CD8-positive, alpha-beta memory T cell (primary cell): ENCODE data around the gene IMPA2. TPM values are rescaled to one million over a fixed set of nuclear protein-coding genes. Genes with fewer than 3 reads are reported as not detected.
"Not testable (repeated sequence)": the region's sequence is repeated elsewhere in the genome, so short reads cannot be mapped to it uniquely, and the experiment has no call there.

ENCODE experiments used
- CTCF ChIA-PET: fragments of 350-600 bp; sonication (Branson Sonifier 250); formaldehyde crosslinking; loops from one replicate; lab custom pipeline; 2021; ENCODE audit warnings: antibody characterized with exemption; lab: Charles Lee
- POLR2A ChIA-PET: fragments of 350-600 bp; sonication (Branson Sonifier 250); formaldehyde crosslinking; loops from one replicate; lab custom pipeline; 2021; ENCODE audit warnings: antibody characterized with exemption; lab: Charles Lee
- DNase-seq, 5 donors: peaks; one replicate each; pipeline versions ENCODE4 v3.0.0 to v3.0.0-alpha.2; 2020 to 2022; ENCODE audit warnings: mixed read lengths in 1 of 5
- H3K27ac ChIP-seq: one replicate; pipeline ENCODE4 v1.7.0; 2013; ENCODE audit warnings: low read depth, mild to moderate bottlenecking, low read length, moderate library complexity
- H3K27me3 ChIP-seq: 2 replicates; pipeline ENCODE4 v1.7.0; 2013; ENCODE audit warnings: low read length, mild to moderate bottlenecking; ENCODE audit not compliant: insufficient read depth, poor library complexity, severe bottlenecking
- H3K36me3 ChIP-seq: 2 replicates; pipeline ENCODE4 v1.7.0; 2013; ENCODE audit warnings: mild to moderate bottlenecking, low read length, moderate library complexity; ENCODE audit not compliant: insufficient read depth
- H3K4me1 ChIP-seq: 2 replicates; pipeline ENCODE4 v1.7.0; 2013; ENCODE audit warnings: mild to moderate bottlenecking, low read length, moderate library complexity; ENCODE audit not compliant: insufficient read depth
- H3K4me3 ChIP-seq: 2 replicates; pipeline ENCODE4 v1.7.0; 2013; ENCODE audit warnings: mild to moderate bottlenecking, low read length
- H3K9me3 ChIP-seq: 2 replicates; pipeline ENCODE4 v1.7.0; 2013; ENCODE audit warnings: mild to moderate bottlenecking, low read length
- H3K27ac Mint-ChIP-seq, 8 donors: one replicate each; pipeline ENCODE4 v1.8.0; 2020 to 2021; ENCODE audit warnings: mixed read lengths in 8 of 8, mild to moderate bottlenecking in 6 of 8, inconsistent platforms in 3 of 8, moderate library complexity in 3 of 8
- H3K27me3 Mint-ChIP-seq, 2 donors: one replicate each; pipeline ENCODE4 v1.8.0; 2020 to 2021; ENCODE audit warnings: mixed read lengths in 2 of 2, mild to moderate bottlenecking in 1 of 2, moderate library complexity in 1 of 2
- H3K36me3 Mint-ChIP-seq, 3 donors: one replicate each; pipeline ENCODE4 v1.8.0; 2020 to 2021; ENCODE audit warnings: mixed read lengths in 3 of 3, inconsistent platforms in 1 of 3, mild to moderate bottlenecking in 1 of 3
- H3K4me1 Mint-ChIP-seq, 3 donors: one replicate each; pipeline ENCODE4 v1.8.0; 2020 to 2021; ENCODE audit warnings: mixed read lengths in 3 of 3, inconsistent platforms in 1 of 3, mild to moderate bottlenecking in 1 of 3
- H3K4me3 Mint-ChIP-seq, 7 donors: one replicate each; pipeline ENCODE4 v1.8.0; 2020 to 2021; ENCODE audit warnings: mixed read lengths in 7 of 7, mild to moderate bottlenecking in 6 of 7, moderate library complexity in 4 of 7, inconsistent platforms in 2 of 7
- H3K9me3 Mint-ChIP-seq, 5 donors: one replicate each; pipeline ENCODE4 v1.8.0; 2020 to 2022; ENCODE audit warnings: mixed read lengths in 5 of 5, mild to moderate bottlenecking in 3 of 5, moderate library complexity in 2 of 5, inconsistent platforms in 1 of 5
- polyA plus RNA-seq: library from polyadenylated mRNA; unstranded; fragments of 300-500 nt; fragmentation: Illumina TruSeq; gene quantifications from one replicate; pipeline ENCODE4 v1.2.3, GENCODE V29; 2021
- total RNA-seq, 2 experiments: library from RNA; stranded (reverse); gene quantifications; one replicate each; pipeline ENCODE4 v1.2.3, GENCODE V29; 2021

Gene IMPA2
- total and polyA plus RNA-seq, 3 experiments from 2014 or later, result 6.2 to 14.0 (median 13.3) TPM

- Histone ChIP-seq H3K27ac (no peak overlapping the region), H3K9me3 (no peaks in the 10 kb centered on the region), H3K36me3 (no peaks in the 10 kb centered on the region), H3K4me1 (no peaks in the 10 kb centered on the region), H3K27me3 (peaks cover 3% of the 10 kb centered on the region), H3K4me3 (no peak overlapping the region)
- POLR2A ChIA-PET, result no interaction called here
- Mint-ChIP-seq H3K9me3 (no peaks in the 10 kb centered on the region), H3K4me3 (no peak overlapping the region), H3K4me1 (peaks cover 0 to 8% (median 0%) of the 10 kb centered on the region in 3 donors), H3K36me3 (no peaks in the 10 kb centered on the region), H3K27ac (no peak overlapping the region), H3K27me3 (peaks cover 5 to 12% of the 10 kb centered on the region in 2 donors)
- DNase-seq, result no peak
- CTCF ChIA-PET, result interaction anchor here (9.0 kb wide), 1 partner anchor 96 kb away, joined by 64 read pairs; no protein-coding TSS in a partner anchor
These were observed 53.2 kb downstream of the IMPA2 start for GRCh38 chr18:12034241-12035100.

- Histone ChIP-seq H3K27me3 (peaks cover 3% of the 10 kb centered on the region), H3K36me3 (no peaks in the 10 kb centered on the region), H3K4me1 (no peaks in the 10 kb centered on the region), H3K27ac (no peak overlapping the region), H3K9me3 (no peaks in the 10 kb centered on the region), H3K4me3 (no peak overlapping the region)
- peaks cover 0 to 8% (median 0%) of the 10 kb centered on the region in 3 donors for H3K4me1 Mint-ChIP-seq
- H3K4me3 Mint-ChIP-seq, result no peak overlapping the region
- H3K9me3 Mint-ChIP-seq, result no peaks in the 10 kb centered on the region
- no peak overlapping the region for H3K27ac Mint-ChIP-seq
- H3K36me3 Mint-ChIP-seq, result no peaks in the 10 kb centered on the region
- DNase-seq, result no peak
- POLR2A ChIA-PET, result no interaction called here
- peaks cover 11 to 17% of the 10 kb centered on the region in 2 donors for H3K27me3 Mint-ChIP-seq
- CTCF ChIA-PET, result interaction anchor here (9.0 kb wide), 1 partner anchor 97 kb away, joined by 64 read pairs; no protein-coding TSS in a partner anchor
These were observed 54.2 kb downstream of the IMPA2 start for GRCh38 chr18:12035481-12035880.

GRCh38 chr18:12036201-12036751 lies 55.0 kb downstream of the IMPA2 start:
- peaks cover 0 to 8% (median 0%) of the 10 kb centered on the region in 3 donors for H3K4me1 Mint-ChIP-seq
- DNase-seq, result no peak
- peak overlapping the region in 1 of 8 donors; percentile 30 for H3K27ac Mint-ChIP-seq
- H3K9me3 Mint-ChIP-seq, result no peaks in the 10 kb centered on the region
- H3K9me3 ChIP-seq, result no peaks in the 10 kb centered on the region
- no peaks in the 10 kb centered on the region for H3K36me3 ChIP-seq
- no peaks in the 10 kb centered on the region for H3K4me1 ChIP-seq
- no peak overlapping the region for H3K4me3 Mint-ChIP-seq
- no peaks in the 10 kb centered on the region for H3K36me3 Mint-ChIP-seq
- CTCF ChIA-PET, result interaction anchor here (9.0 kb wide), 1 partner anchor 98 kb away, joined by 64 read pairs; no protein-coding TSS in a partner anchor
- H3K27me3 Mint-ChIP-seq, result peaks cover 11 to 17% of the 10 kb centered on the region in 2 donors
- peaks cover 3% of the 10 kb centered on the region for H3K27me3 ChIP-seq
- no peak overlapping the region for H3K27ac ChIP-seq
- POLR2A ChIA-PET, result no interaction called here
- H3K4me3 ChIP-seq, result no peak overlapping the region

GRCh38 chr18:12038082-12038638 lies 56.9 kb downstream of the IMPA2 start:
- Mint-ChIP-seq H3K4me3 (peak overlapping the region in 6 of 7 donors; percentile 39 to 66 (median 58)), H3K4me1 (peaks cover 0 to 8% (median 0%) of the 10 kb centered on the region in 3 donors), H3K9me3 (no peaks in the 10 kb centered on the region), H3K27me3 (peaks cover 16 to 18% of the 10 kb centered on the region in 2 donors), H3K27ac (no peak overlapping the region), H3K36me3 (no peaks in the 10 kb centered on the region)
- no peaks in the 10 kb centered on the region for H3K9me3 ChIP-seq
- POLR2A ChIA-PET, result no interaction called here
- H3K4me1 ChIP-seq, result no peaks in the 10 kb centered on the region
- no peaks in the 10 kb centered on the region for H3K36me3 ChIP-seq
- CTCF ChIA-PET, result interaction anchor here (0.6 to 9.0 kb wide), 11 partner anchors 9 to 383 kb away, joined by 3 to 64 read pairs (median 5); no protein-coding TSS in a partner anchor
- peak in 1 of 5 donors; percentile 8 for DNase-seq
- peaks cover 3% of the 10 kb centered on the region for H3K27me3 ChIP-seq
- H3K27ac ChIP-seq, result no peak overlapping the region
- H3K4me3 ChIP-seq, result no peak overlapping the region

GRCh38 chr18:12038639-12039539 lies 57.6 kb downstream of the IMPA2 start:
- CTCF ChIA-PET, result interaction anchor here (0.6 to 9.0 kb wide), 15 partner anchors 9 to 1188 kb away, joined by 3 to 64 read pairs (median 4); partner anchors contain the start of gene CHMP1B
- H3K36me3 ChIP-seq, result no peaks in the 10 kb centered on the region
- no peaks in the 10 kb centered on the region for H3K9me3 ChIP-seq
- POLR2A ChIA-PET, result no interaction called here
- H3K9me3 Mint-ChIP-seq, result no peaks in the 10 kb centered on the region
- peaks cover 0 to 8% (median 0%) of the 10 kb centered on the region in 3 donors for H3K4me1 Mint-ChIP-seq
- H3K4me3 ChIP-seq, result no peak overlapping the region
- no peak overlapping the region for H3K27ac Mint-ChIP-seq
- peak overlapping the region; percentile 54 to 91 (median 64) for H3K4me3 Mint-ChIP-seq
- H3K27me3 ChIP-seq, result peaks cover 3% of the 10 kb centered on the region
- H3K36me3 Mint-ChIP-seq, result no peaks in the 10 kb centered on the region
- peak; percentile 61 to 72 (median 64) for DNase-seq
- no peak overlapping the region for H3K27ac ChIP-seq
- no peaks in the 10 kb centered on the region for H3K4me1 ChIP-seq
- peaks cover 16 to 19% of the 10 kb centered on the region in 2 donors for H3K27me3 Mint-ChIP-seq

GRCh38 chr18:12039540-12039930 lies 58.2 kb downstream of the IMPA2 start:
- H3K9me3 ChIP-seq, H3K9me3 Mint-ChIP-seq, POLR2A ChIA-PET, H3K27me3 ChIP-seq, H3K4me1 Mint-ChIP-seq, DNase-seq, H3K27ac Mint-ChIP-seq, H3K27ac ChIP-seq, H3K4me1 ChIP-seq, H3K4me3 ChIP-seq, H3K36me3 ChIP-seq, H3K36me3 Mint-ChIP-seq: not testable (repeated sequence)
- peak overlapping the region in 1 of 7 donors; percentile 40 for H3K4me3 Mint-ChIP-seq
- H3K27me3 Mint-ChIP-seq, result peaks cover 14 to 21% of the 10 kb centered on the region in 2 donors
- CTCF ChIA-PET, result interaction anchor here (0.6 to 9.0 kb wide), 10 partner anchors 10 to 1188 kb away, joined by 3 to 64 read pairs (median 6); partner anchors contain the start of gene CHMP1B

- H3K27me3 Mint-ChIP-seq, result peaks cover 14 to 21% of the 10 kb centered on the region in 2 donors
- Histone ChIP-seq H3K4me1 (no peaks in the 10 kb centered on the region), H3K27ac (no peak overlapping the region), H3K27me3 (peaks cover 3% of the 10 kb centered on the region), H3K36me3 (no peaks in the 10 kb centered on the region), H3K9me3 (no peaks in the 10 kb centered on the region), H3K4me3 (no peak overlapping the region)
- ChIA-PET POLR2A (no interaction called here), CTCF (interaction anchor here (9.0 kb wide), 1 partner anchor 103 kb away, joined by 64 read pairs; no protein-coding TSS in a partner anchor)
- H3K27ac Mint-ChIP-seq, result no peak overlapping the region
- H3K9me3 Mint-ChIP-seq, result no peaks in the 10 kb centered on the region
- H3K36me3 Mint-ChIP-seq, result no peaks in the 10 kb centered on the region
- H3K4me3 Mint-ChIP-seq, result no peak overlapping the region
- DNase-seq, result no peak
- H3K4me1 Mint-ChIP-seq, result peaks cover 0 to 8% (median 0%) of the 10 kb centered on the region in 3 donors
These were observed 60.3 kb downstream of the IMPA2 start for GRCh38 chr18:12041561-12041960.
